Measurements from ENCODE around the gene VPS54.
"Not testable (repeated sequence)": the region's sequence is repeated elsewhere in the genome, so short reads cannot be mapped to it uniquely, and the experiment has no call there.

Gene VPS54

GRCh38 chr2:63870679-63871078 is 148.5 kb downstream of the VPS54 start:
- DNase-seq (ENCODE audit: low read depth) = no peak

DNA sequence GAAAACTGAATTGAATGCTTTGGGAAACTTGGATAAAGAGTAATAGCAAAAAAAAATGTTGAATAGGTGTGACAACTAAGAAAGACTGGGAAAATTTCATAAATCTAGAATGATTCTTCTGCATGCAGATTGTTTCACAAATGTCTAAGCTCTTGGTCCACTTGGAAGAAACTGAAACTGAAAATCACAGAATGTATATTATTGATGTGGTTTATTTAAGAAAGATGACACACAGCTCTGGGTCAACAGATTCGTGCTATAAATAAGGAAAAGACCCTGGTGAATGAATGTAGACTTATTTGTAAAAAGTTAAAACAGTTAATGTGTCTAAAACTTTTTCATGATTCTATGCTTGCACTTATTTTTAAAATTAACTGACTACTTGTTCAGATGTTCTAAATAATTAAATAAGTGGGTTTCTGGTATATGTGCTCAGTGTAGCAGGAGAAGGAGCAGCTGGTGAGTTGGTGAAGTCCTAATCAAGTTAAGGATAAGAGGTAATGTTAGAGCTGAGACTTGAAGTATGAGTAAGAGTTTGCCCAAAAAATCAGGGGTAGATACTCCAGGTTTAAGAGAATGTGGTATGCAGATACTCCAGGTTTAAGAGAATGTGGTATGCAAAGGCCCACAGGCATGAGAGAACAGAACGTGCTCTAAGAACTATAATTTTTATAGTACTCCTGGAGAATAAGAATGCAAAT is 153.1 kb downstream of the VPS54 start:
- no peak for DNase-seq (ENCODE audit: low read depth)

GRCh38 chr2:63865159-63865799 is 153.9 kb downstream of the VPS54 start:
- DNase-seq (ENCODE audit: low read depth) = peak; percentile 54

DNA sequence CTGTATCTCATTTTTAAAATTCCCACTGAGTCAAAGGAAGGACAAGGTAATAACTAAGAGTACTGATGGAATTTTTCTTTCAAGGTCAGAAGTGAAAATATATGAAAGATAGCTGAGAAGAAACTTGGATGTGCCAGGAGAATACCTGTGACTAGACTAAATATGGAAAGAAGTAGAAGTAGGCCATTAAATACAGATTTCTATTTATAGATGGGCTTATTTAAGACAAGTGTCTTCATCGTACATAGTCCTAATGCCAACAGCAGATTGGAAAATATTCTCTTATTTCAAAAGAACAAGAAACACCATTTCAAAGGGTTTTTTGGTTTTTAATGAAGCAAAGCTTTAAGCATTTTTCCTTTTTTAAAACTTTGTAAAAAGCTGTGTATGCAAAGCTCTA is 155.5 kb downstream of the VPS54 start:
- no peak for DNase-seq (ENCODE audit: low read depth)

DNA sequence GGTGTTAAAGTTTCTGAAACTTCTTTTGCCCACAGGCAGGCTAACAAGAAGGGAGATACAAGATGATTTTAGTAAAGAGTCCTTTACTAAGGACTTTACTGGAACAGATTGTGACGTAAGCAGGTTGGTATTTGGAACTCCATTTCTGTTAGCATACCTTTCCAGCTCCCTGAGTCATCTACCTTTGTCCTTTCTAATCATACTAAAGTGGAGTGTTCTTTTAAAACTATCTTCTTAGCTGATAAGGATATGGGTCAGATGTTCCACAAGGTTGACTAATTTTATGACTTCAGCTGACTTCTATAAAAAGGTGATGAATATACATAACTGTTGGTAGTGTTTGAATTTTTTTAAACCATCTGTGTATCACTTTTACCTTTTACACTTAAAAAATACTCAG is 156.4 kb downstream of the VPS54 start:
- peak; percentile 41 for DNase-seq (ENCODE audit: low read depth)

DNA sequence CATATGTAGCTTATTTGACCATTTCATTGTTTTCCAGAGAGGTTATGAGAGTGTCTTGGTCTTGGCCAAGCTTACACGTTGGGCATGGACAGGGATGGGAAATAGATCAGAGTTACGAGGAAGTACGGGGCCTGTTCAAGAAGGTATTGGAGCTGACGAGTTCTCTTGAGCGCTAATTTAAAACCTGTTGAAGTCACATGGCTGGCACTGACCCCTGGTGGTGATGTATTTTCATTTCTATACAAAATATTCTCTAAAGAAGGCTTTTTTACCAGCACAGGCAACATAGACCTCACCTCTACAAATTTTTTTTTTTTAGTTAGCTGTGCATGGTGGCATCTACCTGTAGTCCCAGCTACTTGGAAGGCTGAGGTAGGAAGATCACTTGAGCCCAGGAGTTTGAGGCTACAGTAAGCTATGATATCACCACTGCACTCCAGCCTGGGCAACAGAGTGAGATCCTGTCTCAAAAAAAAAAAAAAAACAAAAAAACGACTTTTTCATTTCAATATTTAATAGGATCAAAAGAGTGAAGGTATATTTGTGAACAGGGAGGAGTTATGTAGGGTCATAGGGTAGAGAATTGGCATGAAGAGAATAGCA is 157.9 kb downstream of the VPS54 start:
- DNase-seq (ENCODE audit: low read depth) = peak; percentile 65

- DNase-seq (ENCODE audit: low read depth) = no peak
Measured at GRCh38 chr2:63858291-63858690, 160.9 kb downstream of the VPS54 start.

GRCh38 chr2:63856303-63856603 is 163.0 kb downstream of the VPS54 start:
- DNase-seq (ENCODE audit: low read depth) = no peak

- DNase-seq (ENCODE audit: low read depth) = no peak
Measured at GRCh38 chr2:63855418-63856302, 163.6 kb downstream of the VPS54 start.

DNA sequence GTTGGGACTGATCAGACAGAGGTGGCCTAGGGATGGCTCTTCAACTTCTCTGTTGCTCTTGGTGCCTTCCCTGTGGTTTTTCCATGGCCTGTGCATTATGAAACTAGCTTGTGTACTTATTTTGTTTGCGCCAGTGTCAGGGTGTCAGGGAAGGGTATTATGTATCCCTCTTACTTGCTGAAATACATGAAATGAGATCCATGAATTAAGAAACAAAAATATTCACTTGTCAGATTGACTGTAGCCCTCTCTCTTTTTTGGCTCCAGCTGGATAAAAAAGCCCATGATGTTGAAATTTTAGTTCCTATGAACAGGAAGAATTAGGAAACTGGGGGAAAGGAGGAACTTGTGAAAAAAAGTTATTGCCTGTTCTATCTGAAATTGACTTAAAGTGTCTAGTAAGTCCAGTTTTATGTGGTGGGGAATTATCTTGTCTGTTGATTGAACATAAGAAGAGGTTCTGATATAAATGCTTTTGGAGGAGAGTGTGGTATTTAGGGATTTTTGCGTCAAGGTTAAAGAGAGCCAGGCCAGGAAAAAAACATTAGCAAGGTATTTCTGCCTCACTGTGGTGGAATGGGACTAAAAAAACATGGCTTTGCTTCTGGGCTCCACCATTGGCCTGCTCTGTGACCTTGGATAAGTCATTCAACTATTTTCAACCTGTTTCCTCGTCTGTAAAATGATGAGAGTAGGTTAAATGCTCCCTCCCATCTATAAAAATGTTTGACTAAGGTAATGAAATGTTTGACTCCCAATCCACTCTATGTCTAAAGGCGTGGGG is 165.5 kb downstream of the VPS54 start:
- no peak for DNase-seq (ENCODE audit: low read depth)

DNA sequence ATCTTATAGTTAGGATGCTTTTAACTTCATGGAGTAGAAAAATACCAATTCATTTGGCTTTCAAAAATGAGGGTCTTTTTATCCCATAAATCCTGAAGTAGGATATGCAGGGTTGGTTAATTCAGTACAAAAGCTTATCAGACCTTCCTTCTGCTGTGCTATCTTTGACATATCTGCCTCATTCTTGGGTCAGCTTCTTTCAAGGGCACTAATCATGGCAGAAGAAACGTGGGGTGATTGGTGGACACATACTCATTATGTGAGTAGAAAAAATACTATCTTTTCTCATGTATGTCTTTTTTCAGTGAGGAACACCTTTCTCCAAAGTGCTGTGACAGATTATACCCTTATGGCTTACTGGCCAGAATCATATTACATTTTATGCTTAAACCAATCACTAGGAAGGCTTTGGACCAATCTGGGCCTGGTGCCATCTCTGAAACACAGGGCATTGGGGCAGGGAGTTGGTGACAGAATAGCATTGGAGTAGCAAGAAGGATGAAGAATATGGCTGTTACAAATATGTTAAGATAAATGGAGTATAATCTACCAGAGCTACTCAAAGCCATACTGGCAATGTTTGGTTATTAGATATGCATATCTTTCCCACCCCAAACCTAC is 167.4 kb downstream of the VPS54 start:
- no peak for DNase-seq (ENCODE audit: low read depth)

GRCh38 chr2:63850649-63851048 is 168.6 kb downstream of the VPS54 start:
- DNase-seq (ENCODE audit: low read depth) = no peak

DNA sequence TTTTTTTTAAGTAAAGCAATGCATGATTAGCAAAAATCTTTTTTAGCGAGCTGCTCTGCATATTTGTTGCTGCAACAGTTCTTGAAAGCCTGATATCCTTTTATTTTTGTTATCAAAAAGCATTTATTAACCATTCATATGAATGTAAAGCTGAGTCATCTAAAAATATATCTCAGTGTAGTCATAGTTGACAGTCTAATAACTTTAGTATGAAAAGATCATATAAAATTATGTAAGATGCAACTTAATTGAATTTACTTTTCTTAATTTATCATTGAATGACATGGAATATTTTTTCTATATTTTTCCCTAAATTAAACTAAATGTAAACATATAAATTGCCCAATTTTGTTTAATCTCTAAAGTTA is 169.0 kb downstream of the VPS54 start:
- no peak for DNase-seq (ENCODE audit: low read depth)

DNA sequence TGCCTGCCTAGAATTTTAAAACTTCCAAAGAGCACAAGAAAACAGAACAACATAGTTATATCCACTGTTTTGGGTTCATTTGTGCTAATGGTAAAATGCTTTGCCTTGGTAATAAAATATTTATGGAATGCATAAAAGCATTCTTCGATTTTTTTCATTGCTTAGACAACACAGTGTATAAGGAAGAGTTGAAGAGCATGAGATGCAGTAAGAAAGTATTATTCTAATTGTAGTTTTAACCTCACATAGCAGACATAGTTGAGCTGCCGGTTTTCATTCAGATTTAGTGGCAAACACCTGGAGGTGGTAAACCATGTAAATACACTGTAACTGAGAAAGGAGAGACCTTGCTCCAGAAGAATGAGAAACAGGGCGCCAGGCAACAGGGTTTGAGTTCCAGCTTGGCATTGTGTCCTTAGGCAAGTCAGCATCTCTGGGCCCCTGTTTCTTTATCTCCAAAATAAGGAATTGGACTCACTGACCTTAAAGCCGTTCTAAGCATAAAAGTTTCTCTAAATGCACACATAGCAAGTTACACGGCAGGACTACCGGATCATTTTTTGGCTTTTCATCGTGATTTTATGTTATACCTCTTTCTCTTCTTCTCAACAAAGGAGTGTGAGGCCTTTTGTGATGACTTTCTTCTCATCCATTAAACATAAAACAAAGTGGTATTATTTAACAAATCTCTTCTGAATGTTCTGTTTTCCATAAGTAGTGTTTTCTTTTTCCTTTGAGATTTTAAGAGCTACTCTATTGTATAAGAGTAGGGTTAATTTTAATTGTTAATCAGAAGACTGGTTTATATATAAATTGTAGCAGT is 169.6 kb downstream of the VPS54 start:
- DNase-seq (ENCODE audit: low read depth) = peak; percentile 67

- not testable (repeated sequence) for DNase-seq (ENCODE audit: low read depth)
Measured at GRCh38 chr2:63847571-63847970, 171.7 kb downstream of the VPS54 start.

GRCh38 chr2:63846487-63846886 is 172.7 kb downstream of the VPS54 start:
- DNase-seq (ENCODE audit: low read depth) = peak; percentile 33

GRCh38 chr2:63845866-63846265 is 173.4 kb downstream of the VPS54 start:
- DNase-seq (ENCODE audit: low read depth) = no peak

GRCh38 chr2:63844616-63845015 is 174.6 kb downstream of the VPS54 start:
- DNase-seq (ENCODE audit: low read depth) = no peak

- DNase-seq (ENCODE audit: low read depth) = no peak
Measured at GRCh38 chr2:63843791-63844190, 175.4 kb downstream of the VPS54 start.

- no peak for DNase-seq (ENCODE audit: low read depth)
Measured at GRCh38 chr2:63843093-63843492, 176.1 kb downstream of the VPS54 start.
